CD4-positive, alpha-beta memory T cell (primary cell): ENCODE results near the gene ARHGDIA. TPM values are rescaled to one million over a fixed set of nuclear protein-coding genes. Genes with fewer than 3 reads are reported as not detected.

ENCODE experiments used
- CTCF ChIA-PET: fragments of 350-600 bp; sonication (Branson Sonifier 250); formaldehyde crosslinking; loops from one replicate; lab custom pipeline; 2021; ENCODE audit warnings: inconsistent platforms; ENCODE audit not compliant: partially characterized antibody; lab: Charles Lee
- POLR2A ChIA-PET: fragments of 350-600 bp; sonication (Branson Sonifier 250); formaldehyde crosslinking; loops from one replicate; lab custom pipeline; 2021; ENCODE audit not compliant: partially characterized antibody; lab: Charles Lee
- DNase-seq, 5 donors: peaks; one replicate each; pipeline versions ENCODE4 v3.0.0 to v3.0.0-alpha.2; 2020 to 2022; ENCODE audit warnings: mixed read lengths in 1 of 5
- H3K27ac ChIP-seq: one replicate; pipeline ENCODE4 v1.7.0; 2013; ENCODE audit warnings: low read depth, low read length
- H3K27me3 ChIP-seq: 2 replicates; pipeline ENCODE4 v1.7.0; 2013; ENCODE audit warnings: mild to moderate bottlenecking, low read length, moderate library complexity; ENCODE audit not compliant: insufficient read depth
- H3K36me3 ChIP-seq: 2 replicates; pipeline ENCODE4 v1.7.0; 2013; ENCODE audit warnings: mild to moderate bottlenecking, low read length, moderate library complexity; ENCODE audit not compliant: insufficient read depth
- H3K4me1 ChIP-seq: 2 replicates; pipeline ENCODE4 v1.7.0; 2013; ENCODE audit warnings: mild to moderate bottlenecking, low read length, moderate library complexity; ENCODE audit not compliant: insufficient read depth
- H3K4me3 ChIP-seq, 2 donors: one replicate each; pipeline ENCODE4 v1.7.0; 2013; ENCODE audit warnings: low read length in 2 of 2, mild to moderate bottlenecking in 1 of 2
- H3K9me3 ChIP-seq, 2 donors: one replicate each; pipeline ENCODE4 v1.7.0; 2013; ENCODE audit warnings: low read length in 2 of 2, control low read depth in 1 of 2; ENCODE audit not compliant: control insufficient read depth in 1 of 2
- H3K27ac Mint-ChIP-seq, 7 donors: one replicate each; pipeline ENCODE4 v1.8.0; 2020 to 2021; ENCODE audit warnings: mixed read lengths in 7 of 7, mild to moderate bottlenecking in 6 of 7, inconsistent platforms in 3 of 7, moderate library complexity in 3 of 7
- H3K27me3 Mint-ChIP-seq, 2 donors: one replicate each; pipeline ENCODE4 v1.8.0; 2020 to 2021; ENCODE audit warnings: mixed read lengths in 2 of 2
- H3K36me3 Mint-ChIP-seq, 2 donors: one replicate each; pipeline ENCODE4 v1.8.0; 2020 to 2021; ENCODE audit warnings: mixed read lengths in 2 of 2, inconsistent platforms in 1 of 2, mild to moderate bottlenecking in 1 of 2
- H3K4me1 Mint-ChIP-seq, 4 donors: one replicate each; pipeline ENCODE4 v1.8.0; 2020 to 2021; ENCODE audit warnings: mixed read lengths in 4 of 4, mild to moderate bottlenecking in 1 of 4
- H3K4me3 Mint-ChIP-seq, 8 donors: one replicate each; pipeline ENCODE4 v1.8.0; 2020 to 2021; ENCODE audit warnings: mixed read lengths in 8 of 8, mild to moderate bottlenecking in 7 of 8, moderate library complexity in 6 of 8, inconsistent platforms in 3 of 8
- H3K9me3 Mint-ChIP-seq, 8 donors: one replicate each; pipeline ENCODE4 v1.8.0; 2020 to 2021; ENCODE audit warnings: mixed read lengths in 8 of 8, mild to moderate bottlenecking in 5 of 8, inconsistent platforms in 3 of 8, moderate library complexity in 1 of 8
- intact Hi-C: fragments of 100-400 bp; cut with micrococcal nuclease; formaldehyde crosslinking; loops from one replicate; pipeline ENCODE4 v1.15.1; 2023
- polyA plus RNA-seq, 2 donors: library from polyadenylated mRNA; unstranded; fragments of 300-500 nt; fragmentation: Illumina TruSeq; gene quantifications; one replicate each; pipeline ENCODE4 v1.2.3, GENCODE V29; 2021
- total RNA-seq, 2 experiments: library from RNA; stranded (reverse); gene quantifications; one replicate each; pipeline ENCODE4 v1.2.3, GENCODE V29; 2021

Gene ARHGDIA
- total and polyA plus RNA-seq, 4 experiments from 2014 or later, result 84.8 to 382 (median 292) TPM

GRCh38 chr17:81854974-81855774 is 16.0 kb downstream of the ARHGDIA start:
- Mint-ChIP-seq H3K4me1 (peaks cover 4 to 39% (median 9%) of the 10 kb centered on the region in 4 donors), H3K27me3 (no peaks in the 10 kb centered on the region), H3K4me3 (no peak overlapping the region), H3K36me3 (peaks cover 15 to 52% of the 10 kb centered on the region in 2 donors), H3K9me3 (no peaks in the 10 kb centered on the region), H3K27ac (peak overlapping the region in 1 of 7 donors; percentile 57)
- Histone ChIP-seq H3K27me3 (no peaks in the 10 kb centered on the region), H3K4me3 (no peak overlapping the region), H3K27ac (no peak overlapping the region), H3K36me3 (peaks cover 46% of the 10 kb centered on the region), H3K4me1 (peaks cover 23% of the 10 kb centered on the region), H3K9me3 (no peaks in the 10 kb centered on the region)
- ChIA-PET POLR2A (interaction anchor here (0.7 to 1.3 kb wide), 5 partner anchors 10 to 284 kb away, joined by 3 to 6 read pairs (median 4); no protein-coding TSS in a partner anchor), CTCF (interaction anchor here (1.3 kb wide), 1 partner anchor 175 kb away, joined by 4 read pairs; no protein-coding TSS in a partner anchor)
- intact Hi-C loops, result no loop called here
- DNase-seq, result no peak

GRCh38 chr17:81852237-81852636 is 18.9 kb downstream of the ARHGDIA start:
- CTCF ChIA-PET, result interaction anchor here (0.8 kb wide), 1 partner anchor 15 kb away, joined by 6 read pairs; no protein-coding TSS in a partner anchor
- peaks cover 0 to 15% (median under 1%) of the 10 kb centered on the region in 4 donors for H3K4me1 Mint-ChIP-seq
- H3K9me3 Mint-ChIP-seq, result no peaks in the 10 kb centered on the region
- no peak overlapping the region for H3K4me3 Mint-ChIP-seq
- H3K27me3 ChIP-seq, result no peaks in the 10 kb centered on the region
- H3K36me3 Mint-ChIP-seq, result peaks cover 11 to 42% of the 10 kb centered on the region in 2 donors
- POLR2A ChIA-PET, result interaction anchor here (1.1 kb wide), 2 partner anchors 9 to 20 kb away, joined by 3 to 4 read pairs; partner anchors contain the start of gene MCRIP1
- DNase-seq, result no peak
- H3K4me1 ChIP-seq, result no peaks in the 10 kb centered on the region
- H3K36me3 ChIP-seq, result peaks cover 43% of the 10 kb centered on the region
- no peak overlapping the region for H3K4me3 ChIP-seq
- intact Hi-C loops, result no loop called here
- no peak overlapping the region for H3K27ac Mint-ChIP-seq
- no peak overlapping the region for H3K27ac ChIP-seq
- no peaks in the 10 kb centered on the region for H3K27me3 Mint-ChIP-seq
- no peaks in the 10 kb centered on the region for H3K9me3 ChIP-seq

GRCh38 chr17:81851423-81851822 is 19.7 kb downstream of the ARHGDIA start:
- Histone ChIP-seq H3K36me3 (peaks cover 51% of the 10 kb centered on the region), H3K27me3 (no peaks in the 10 kb centered on the region), H3K4me1 (no peaks in the 10 kb centered on the region), H3K4me3 (no peak overlapping the region), H3K9me3 (no peaks in the 10 kb centered on the region), H3K27ac (no peak overlapping the region)
- CTCF ChIA-PET, result interaction anchor here (0.8 kb wide), 1 partner anchor 14 kb away, joined by 6 read pairs; no protein-coding TSS in a partner anchor
- Mint-ChIP-seq H3K36me3 (peaks cover 11 to 48% of the 10 kb centered on the region in 2 donors), H3K4me1 (peaks cover 0 to 13% (median 0%) of the 10 kb centered on the region in 4 donors), H3K9me3 (no peaks in the 10 kb centered on the region), H3K4me3 (no peak overlapping the region), H3K27me3 (no peaks in the 10 kb centered on the region), H3K27ac (no peak overlapping the region)
- intact Hi-C loops, result no loop called here
- POLR2A ChIA-PET, result interaction anchor here (1.1 kb wide), 1 partner anchor 10 kb away, joined by 4 read pairs; no protein-coding TSS in a partner anchor
- no peak for DNase-seq

GRCh38 chr17:81849457-81849856 is 21.7 kb downstream of the ARHGDIA start:
- DNase-seq, result no peak
- Histone ChIP-seq H3K4me3 (no peak overlapping the region), H3K9me3 (no peaks in the 10 kb centered on the region), H3K4me1 (no peaks in the 10 kb centered on the region), H3K27me3 (no peaks in the 10 kb centered on the region), H3K27ac (no peak overlapping the region), H3K36me3 (peaks cover 60% of the 10 kb centered on the region)
- Mint-ChIP-seq H3K9me3 (no peaks in the 10 kb centered on the region), H3K4me1 (peaks cover 0 to 4% (median 0%) of the 10 kb centered on the region in 4 donors), H3K36me3 (peaks cover 23 to 52% of the 10 kb centered on the region in 2 donors), H3K4me3 (no peak overlapping the region), H3K27me3 (no peaks in the 10 kb centered on the region), H3K27ac (no peak overlapping the region)
- ChIA-PET POLR2A (no interaction called here), CTCF (no interaction called here)
- intact Hi-C loops, result no loop called here

GRCh38 chr17:81846743-81847689 is 24.1 kb downstream of the ARHGDIA start:
- intact Hi-C loops, result no loop called here
- no peak overlapping the region for H3K27ac Mint-ChIP-seq
- H3K9me3 Mint-ChIP-seq, result peaks cover 0 to 2% (median 0%) of the 10 kb centered on the region in 8 donors
- H3K4me1 Mint-ChIP-seq, result no peaks in the 10 kb centered on the region
- H3K36me3 Mint-ChIP-seq, result peaks cover 26 to 42% of the 10 kb centered on the region in 2 donors
- CTCF ChIA-PET, result no interaction called here
- no peak for DNase-seq
- H3K4me3 Mint-ChIP-seq, result no peak overlapping the region
- no peaks in the 10 kb centered on the region for H3K9me3 ChIP-seq
- H3K27ac ChIP-seq, result no peak overlapping the region
- H3K27me3 ChIP-seq, result no peaks in the 10 kb centered on the region
- peaks cover 50% of the 10 kb centered on the region for H3K36me3 ChIP-seq
- POLR2A ChIA-PET, result interaction anchor here (0.6 to 0.9 kb wide), 2 partner anchors 14 to 112 kb away, joined by 3 read pairs; partner anchors contain the start of gene MCRIP1
- H3K27me3 Mint-ChIP-seq, result no peaks in the 10 kb centered on the region
- H3K4me1 ChIP-seq, result no peaks in the 10 kb centered on the region
- no peak overlapping the region for H3K4me3 ChIP-seq

GRCh38 chr17:81845881-81846742 is 25.0 kb downstream of the ARHGDIA start:
- Mint-ChIP-seq H3K27ac (no peak overlapping the region), H3K36me3 (peaks cover 19 to 33% of the 10 kb centered on the region in 2 donors), H3K27me3 (no peaks in the 10 kb centered on the region), H3K4me1 (no peaks in the 10 kb centered on the region), H3K9me3 (peaks cover 0 to 2% (median 0%) of the 10 kb centered on the region in 8 donors), H3K4me3 (no peak overlapping the region)
- intact Hi-C loops, result no loop called here
- H3K27ac ChIP-seq, result no peak overlapping the region
- H3K4me1 ChIP-seq, result no peaks in the 10 kb centered on the region
- POLR2A ChIA-PET, result interaction anchor here (1.7 kb wide), 1 partner anchor 9 kb away, joined by 4 read pairs; no protein-coding TSS in a partner anchor
- no peaks in the 10 kb centered on the region for H3K9me3 ChIP-seq
- no peak overlapping the region for H3K4me3 ChIP-seq
- CTCF ChIA-PET, result no interaction called here
- H3K27me3 ChIP-seq, result no peaks in the 10 kb centered on the region
- no peak for DNase-seq
- peaks cover 41% of the 10 kb centered on the region for H3K36me3 ChIP-seq
